ENCODE measurements around the gene SDS.

SDS gene

GRCh38 chr12:113398346-113399290 lies 5.1 kb downstream of the SDS start:
- DNase-seq: no peak

GRCh38 chr12:113397497-113398197 lies 6.0 kb downstream of the SDS start:
- no peak for DNase-seq

GRCh38 chr12:113396828-113397496 lies 6.7 kb downstream of the SDS start:
- DNase-seq: no peak

GRCh38 chr12:113396200-113396599 lies 7.5 kb downstream of the SDS start:
- DNase-seq: no peak

- DNase-seq: no peak
Observed at GRCh38 chr12:113395119-113395518, 8.6 kb downstream of the SDS start.

GRCh38 chr12:113393749-113394148 lies 9.9 kb downstream of the SDS start:
- DNase-seq: no peak

GRCh38 chr12:113392988-113393579 lies 10.6 kb downstream of the SDS start:
- DNase-seq: no peak

GRCh38 chr12:113392520-113392919 lies 11.2 kb downstream of the SDS start:
- DNase-seq: no peak

- no peak for DNase-seq
Observed at GRCh38 chr12:113391650-113392337, 11.9 kb downstream of the SDS start.

- DNase-seq: no peak
Observed at GRCh38 chr12:113391145-113391544, 12.5 kb downstream of the SDS start.

- no peak for DNase-seq
Observed at GRCh38 chr12:113390064-113391043, 13.3 kb downstream of the SDS start.

GRCh38 chr12:113388351-113388750 lies 15.3 kb downstream of the SDS start:
- no peak for DNase-seq

GRCh38 chr12:113387631-113388030 lies 16.1 kb downstream of the SDS start:
- no peak for DNase-seq

GRCh38 chr12:113386866-113387566 lies 16.7 kb downstream of the SDS start:
- DNase-seq: no peak

- no peak for DNase-seq
Observed at GRCh38 chr12:113385282-113385882, 18.3 kb downstream of the SDS start.

- DNase-seq: no peak
Observed at GRCh38 chr12:113384778-113385177, 18.9 kb downstream of the SDS start.

- DNase-seq: no peak
Observed at GRCh38 chr12:113382206-113382605, 21.5 kb downstream of the SDS start.

- no peak for DNase-seq
Observed at GRCh38 chr12:113381220-113381619, 22.5 kb downstream of the SDS start.

- DNase-seq: no peak
Observed at GRCh38 chr12:113378291-113378690, 25.4 kb downstream of the SDS start.

GRCh38 chr12:113374823-113375428 lies 28.8 kb downstream of the SDS start:
- DNase-seq: no peak
